ENCODE data around the gene FOSB.

The FOSB gene

DNA sequence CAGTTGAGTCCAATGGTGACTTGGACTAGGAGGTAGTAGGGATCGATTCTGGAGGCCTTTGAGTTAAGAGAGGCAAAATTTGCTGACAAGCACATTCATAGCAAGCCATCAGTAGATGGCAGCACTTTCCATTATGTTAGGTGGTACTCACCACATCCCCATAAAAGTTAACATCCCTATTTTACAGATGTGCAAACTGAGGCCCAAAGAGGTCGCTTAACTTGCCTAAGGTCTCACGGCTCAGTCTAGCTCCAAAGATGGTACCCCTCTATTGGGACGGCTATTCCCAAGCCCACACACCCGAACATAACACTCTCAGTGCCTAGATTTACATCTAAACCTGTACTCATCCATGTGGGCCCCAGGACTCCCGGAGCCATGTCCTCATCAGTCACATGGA, 21.5 kb upstream of the FOSB start:
- peak overlapping the region in 1 of 2 donors; percentile 36 for H3K4me3 Mint-ChIP-seq
- DNase-seq (peak in 1 of 3 experiments; percentile 10), ATAC-seq (replicated peaks) (no peak)
- peaks cover 55 to 74% of the 10 kb centered on the region in 2 donors for H3K4me1 Mint-ChIP-seq (ENCODE audit: low read depth in 2 of 2)
- H3K27me3 Mint-ChIP-seq = no peaks in the 10 kb centered on the region
- H3K36me3 Mint-ChIP-seq (ENCODE audit: insufficient read depth) = peaks cover 54% of the 10 kb centered on the region
- H3K27ac Mint-ChIP-seq = peak overlapping the region; percentile 60 to 97
- H3K9me3 Mint-ChIP-seq = no peaks in the 10 kb centered on the region

DNA sequence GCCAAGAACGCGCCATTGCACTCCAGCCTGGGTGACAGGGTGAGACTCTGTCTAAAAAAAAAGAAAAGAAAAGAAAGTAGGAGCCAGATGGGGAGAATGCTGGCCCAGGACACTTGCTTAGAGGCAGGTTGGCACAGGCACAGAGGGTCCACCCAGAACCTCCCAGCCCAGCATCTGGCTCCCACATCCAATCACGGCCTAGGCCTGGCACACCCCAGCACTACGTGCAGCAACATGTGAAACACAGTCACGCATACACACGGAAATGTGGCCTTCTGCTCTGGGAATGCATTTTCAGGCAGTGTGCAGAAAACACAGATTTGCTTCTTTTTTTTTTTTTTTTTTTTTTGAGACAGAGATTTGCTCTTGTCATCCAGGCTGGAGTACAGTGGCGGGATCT, 20.9 kb upstream of the FOSB start:
- no peak for DNase-seq
- Mint-ChIP-seq H3K36me3 (ENCODE audit: insufficient read depth) (peaks cover 61% of the 10 kb centered on the region), H3K4me3 (no peak overlapping the region), H3K9me3 (no peaks in the 10 kb centered on the region), H3K4me1 (ENCODE audit: low read depth in 2 of 2) (peaks cover 61 to 80% of the 10 kb centered on the region in 2 donors), H3K27ac (peak overlapping the region in 1 of 2 donors; percentile 97), H3K27me3 (no peaks in the 10 kb centered on the region)
- ATAC-seq (replicated peaks) = no peak

DNA sequence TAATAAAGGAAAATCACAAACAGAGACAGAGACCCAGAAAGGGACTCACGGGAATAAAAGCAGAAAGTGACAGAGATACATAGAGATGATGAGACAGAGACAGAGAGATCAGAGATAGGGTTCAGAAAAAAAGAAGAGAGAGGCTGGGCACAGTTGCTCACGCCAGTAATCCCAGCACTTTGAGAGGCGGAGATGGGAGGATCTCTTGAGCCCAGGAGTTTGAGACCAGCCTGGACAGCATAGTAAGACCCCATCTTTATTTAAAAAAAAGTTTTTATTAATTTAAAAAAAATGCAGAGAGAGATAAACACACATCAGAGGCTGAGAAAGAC, 19.4 kb upstream of the FOSB start:
- Mint-ChIP-seq H3K4me3 (peak overlapping the region; percentile 95 to 98), H3K27me3 (no peaks in the 10 kb centered on the region), H3K9me3 (no peaks in the 10 kb centered on the region), H3K36me3 (ENCODE audit: insufficient read depth) (peaks cover 58% of the 10 kb centered on the region), H3K27ac (peak overlapping the region; percentile 100), H3K4me1 (ENCODE audit: low read depth in 2 of 2) (peaks cover 57 to 76% of the 10 kb centered on the region in 2 donors)
- ATAC-seq (replicated peaks) (no peak), DNase-seq (no peak)

DNA sequence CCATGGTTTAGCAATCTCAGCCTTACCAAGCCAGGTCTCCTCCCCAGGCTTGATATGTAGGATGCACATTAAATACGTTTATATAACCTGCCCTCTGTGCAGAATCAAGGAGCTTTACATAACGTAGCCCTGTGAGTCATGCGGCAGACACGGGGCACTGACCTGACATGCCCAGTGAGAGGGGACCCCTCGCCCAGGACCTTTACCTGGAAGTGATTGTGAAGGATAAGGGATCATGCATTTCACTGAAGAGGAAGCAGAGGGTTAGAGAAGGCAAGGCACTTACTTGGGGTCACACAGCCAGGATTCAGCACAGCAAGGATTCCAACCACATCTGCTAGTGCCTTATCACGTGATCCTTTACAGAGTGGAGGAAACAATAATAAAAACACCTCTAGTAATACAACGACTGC, 18.9 kb upstream of the FOSB start:
- no peaks in the 10 kb centered on the region for H3K9me3 Mint-ChIP-seq
- DNase-seq = peak in 1 of 3 experiments; percentile 9

DNA sequence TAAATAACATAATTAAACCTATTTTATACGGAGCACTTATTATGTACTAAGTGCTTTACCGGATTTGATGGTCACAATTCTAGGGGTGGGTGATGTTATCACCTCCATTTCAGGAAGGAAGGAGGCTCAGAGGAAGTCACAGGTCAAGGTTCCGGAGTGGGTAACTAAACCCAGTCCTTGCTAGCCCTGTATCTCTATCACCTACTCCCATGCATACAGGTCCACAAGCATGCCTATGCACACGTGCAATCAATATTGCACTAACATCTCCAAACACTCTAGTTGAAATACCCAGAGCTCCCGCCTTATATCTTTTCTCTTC, 17.8 kb upstream of the FOSB start:
- no peaks in the 10 kb centered on the region for H3K27me3 Mint-ChIP-seq
- peaks cover 50 to 67% of the 10 kb centered on the region in 2 donors for H3K4me1 Mint-ChIP-seq (ENCODE audit: low read depth in 2 of 2)
- H3K9me3 Mint-ChIP-seq = no peaks in the 10 kb centered on the region
- peak overlapping the region; percentile 100 for H3K27ac Mint-ChIP-seq
- DNase-seq (peak; percentile 54 to 66 (median 58)), ATAC-seq (replicated peaks) (peak; percentile 57)
- H3K36me3 Mint-ChIP-seq (ENCODE audit: insufficient read depth) = peaks cover 60% of the 10 kb centered on the region
- H3K4me3 Mint-ChIP-seq = peak overlapping the region; percentile 95 to 98

More for the DNA sequence above, 18.9 kb upstream of the FOSB start:
- no peaks in the 10 kb centered on the region for H3K27me3 Mint-ChIP-seq
- no peak for ATAC-seq (replicated peaks)
- H3K27ac Mint-ChIP-seq = peak overlapping the region; percentile 100
- H3K36me3 Mint-ChIP-seq (ENCODE audit: insufficient read depth) = peaks cover 55% of the 10 kb centered on the region
- H3K4me3 Mint-ChIP-seq = peak overlapping the region; percentile 95 to 98
- peaks cover 56 to 76% of the 10 kb centered on the region in 2 donors for H3K4me1 Mint-ChIP-seq (ENCODE audit: low read depth in 2 of 2)

DNA sequence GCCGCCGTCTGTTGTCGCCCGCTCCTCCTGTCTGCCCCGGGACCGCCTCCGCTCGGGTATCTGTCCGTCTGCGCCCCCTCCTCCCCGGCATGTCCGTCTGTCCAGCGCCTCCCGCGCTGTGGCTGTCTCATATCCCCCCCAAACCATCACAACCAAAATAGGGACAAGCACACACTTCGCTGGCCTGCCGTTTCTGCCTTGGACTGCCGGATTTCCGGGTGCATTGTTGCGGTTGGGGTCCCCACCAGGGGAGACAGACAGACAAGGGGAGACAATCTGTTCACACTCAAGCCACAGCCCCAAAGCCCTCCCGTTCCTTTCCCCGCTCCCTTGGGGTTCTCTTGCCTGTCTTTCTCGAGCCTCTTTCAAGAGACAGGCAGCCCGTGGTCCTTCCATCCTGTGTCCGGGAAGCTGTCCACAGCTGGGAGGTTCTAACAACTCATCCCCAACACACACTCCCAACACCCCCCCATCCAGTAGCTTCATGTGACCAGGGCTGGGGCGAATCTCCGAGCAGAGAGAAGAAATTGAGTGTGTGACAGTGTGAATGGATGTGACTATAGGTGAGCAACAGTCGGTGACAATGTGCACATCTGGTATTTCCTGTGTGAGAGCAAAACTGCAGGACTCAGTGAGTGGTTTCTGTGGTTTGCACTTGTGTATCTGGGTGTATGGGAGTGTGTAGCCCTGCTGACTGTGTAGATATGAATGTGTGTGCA, 16.5 kb upstream of the FOSB start:
- DNase-seq (peak; percentile 64 to 84 (median 69)), ATAC-seq (replicated peaks) (peak; percentile 34)
- H3K36me3 Mint-ChIP-seq (ENCODE audit: insufficient read depth) = peaks cover 66% of the 10 kb centered on the region
- peak overlapping the region; percentile 100 for H3K27ac Mint-ChIP-seq
- H3K9me3 Mint-ChIP-seq = no peaks in the 10 kb centered on the region
- peaks cover 52 to 67% of the 10 kb centered on the region in 2 donors for H3K4me1 Mint-ChIP-seq (ENCODE audit: low read depth in 2 of 2)
- H3K4me3 Mint-ChIP-seq = peak overlapping the region; percentile 95 to 98
- no peaks in the 10 kb centered on the region for H3K27me3 Mint-ChIP-seq

DNA sequence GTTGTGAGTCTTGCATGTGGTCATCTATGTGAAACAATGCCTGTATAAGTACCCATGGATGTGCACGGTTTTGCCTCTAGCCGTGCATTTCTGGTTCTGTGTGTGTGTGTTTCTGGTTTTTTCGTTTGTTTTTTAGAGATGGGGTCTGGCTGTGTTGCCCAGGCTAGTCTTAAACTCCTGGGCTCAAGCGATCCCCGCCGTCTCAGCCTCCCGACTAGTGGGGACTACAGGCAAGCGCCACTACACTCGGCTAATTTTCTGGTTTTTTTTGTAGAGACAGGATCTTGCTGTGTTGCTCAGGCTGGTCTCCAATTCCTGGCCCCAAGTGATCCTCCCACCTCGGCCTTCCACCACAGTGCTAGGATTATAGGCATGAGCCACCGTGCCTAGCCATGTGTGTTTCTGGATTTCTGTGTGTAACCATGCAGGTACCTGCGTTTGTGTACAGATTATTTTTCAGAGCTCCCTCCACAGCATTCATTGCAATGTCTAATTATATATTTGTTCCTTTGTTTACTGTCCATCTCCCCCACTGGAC, 15.9 kb upstream of the FOSB start:
- Mint-ChIP-seq H3K36me3 (ENCODE audit: insufficient read depth) (peaks cover 65% of the 10 kb centered on the region), H3K9me3 (no peaks in the 10 kb centered on the region), H3K27ac (peak overlapping the region; percentile 100), H3K4me3 (peak overlapping the region; percentile 95 to 98), H3K4me1 (ENCODE audit: low read depth in 2 of 2) (peaks cover 53 to 68% of the 10 kb centered on the region in 2 donors), H3K27me3 (no peaks in the 10 kb centered on the region)
- no peak for ATAC-seq (replicated peaks)
- no peak for DNase-seq

DNA sequence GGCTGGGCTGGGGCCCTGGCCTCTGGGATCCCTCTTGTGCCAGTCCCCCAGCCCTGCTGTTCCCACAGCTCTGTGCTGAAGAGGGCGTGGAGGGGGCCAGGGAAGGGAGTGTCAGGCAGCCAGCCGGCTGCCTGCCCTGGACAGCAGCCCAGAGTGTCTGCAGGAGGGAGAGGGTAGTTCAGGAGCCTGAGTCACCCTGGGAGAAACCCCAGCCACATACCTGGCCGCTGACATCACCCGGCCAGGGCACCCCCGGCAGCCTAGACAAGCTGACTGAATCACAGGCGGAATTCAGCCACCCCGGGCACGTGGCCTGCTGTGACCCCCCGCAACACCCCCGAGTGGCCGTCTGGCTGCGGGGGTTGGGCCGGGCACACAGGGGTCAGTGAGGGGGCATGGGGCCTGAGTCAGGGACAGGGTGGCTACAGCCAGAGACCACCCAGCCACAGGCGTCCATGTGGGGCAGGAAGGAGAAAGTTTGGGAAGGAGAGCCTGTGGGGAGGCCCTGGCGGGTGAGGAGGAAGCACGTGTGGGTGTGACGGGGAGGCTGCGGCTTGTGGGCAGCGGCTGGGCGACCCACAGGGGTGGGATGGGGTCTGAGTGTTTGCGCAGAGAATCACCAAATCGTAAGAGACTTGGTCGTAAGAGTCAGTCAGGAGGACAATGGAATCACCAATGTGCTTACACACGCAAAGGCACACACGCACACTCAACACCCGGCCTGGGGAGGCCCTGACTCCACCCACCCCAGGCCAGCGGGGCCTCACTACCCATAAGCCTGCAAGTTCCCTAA, 11.9 kb upstream of the FOSB start:
- Mint-ChIP-seq H3K4me3 (peak overlapping the region; percentile 72), H3K27me3 (no peaks in the 10 kb centered on the region), H3K36me3 (ENCODE audit: insufficient read depth) (peaks cover 38% of the 10 kb centered on the region), H3K9me3 (no peaks in the 10 kb centered on the region), H3K4me1 (ENCODE audit: low read depth in 2 of 2) (peaks cover 36 to 37% of the 10 kb centered on the region in 2 donors), H3K27ac (peak overlapping the region; percentile 86 to 99)
- DNase-seq (peak; percentile 51 to 74 (median 73)), ATAC-seq (replicated peaks) (peak; percentile 64)

DNA sequence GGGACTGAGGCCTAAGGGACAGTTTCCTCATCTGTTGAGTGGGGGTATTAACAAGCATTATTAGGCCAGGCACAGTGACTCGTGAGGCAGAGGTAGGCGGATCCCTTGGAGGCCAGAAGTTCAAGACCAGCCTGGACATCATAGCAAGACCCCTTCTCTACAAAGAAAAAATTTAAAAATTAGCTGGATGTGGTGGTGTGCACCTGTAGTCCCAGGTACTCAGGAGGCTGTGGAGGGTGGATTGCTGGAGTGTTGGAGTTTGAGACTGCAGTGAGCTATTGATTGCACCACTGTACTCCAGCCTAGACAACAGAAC, 11.3 kb upstream of the FOSB start:
- H3K36me3 Mint-ChIP-seq (ENCODE audit: insufficient read depth) = peaks cover 32% of the 10 kb centered on the region
- peak overlapping the region; percentile 72 for H3K4me3 Mint-ChIP-seq
- H3K27ac Mint-ChIP-seq = peak overlapping the region; percentile 86 to 99
- peaks cover 31 to 32% of the 10 kb centered on the region in 2 donors for H3K4me1 Mint-ChIP-seq (ENCODE audit: low read depth in 2 of 2)
- DNase-seq (no peak), ATAC-seq (replicated peaks) (no peak)
- H3K9me3 Mint-ChIP-seq = no peaks in the 10 kb centered on the region
- no peaks in the 10 kb centered on the region for H3K27me3 Mint-ChIP-seq

DNA sequence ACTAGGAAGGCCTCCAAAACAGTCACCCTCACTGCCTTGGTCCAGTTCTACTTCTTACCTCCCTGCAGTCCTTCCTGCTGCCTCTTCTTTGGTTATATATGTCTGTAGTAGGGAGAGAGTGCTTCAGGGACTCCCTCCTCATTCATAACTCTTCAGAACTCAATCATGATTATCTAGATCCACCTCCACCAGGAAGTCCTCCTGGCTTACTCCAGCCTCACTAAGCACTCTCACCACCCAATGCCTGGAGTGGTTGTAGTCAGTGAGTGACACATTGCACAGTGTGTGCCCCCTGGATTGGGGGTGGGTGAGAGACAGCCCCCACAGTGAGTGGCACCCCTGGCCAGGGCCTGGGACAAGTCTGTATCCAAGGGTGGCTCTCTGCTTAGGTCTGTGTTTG, 10.0 kb upstream of the FOSB start:
- Mint-ChIP-seq H3K27ac (peak overlapping the region in 1 of 2 donors; percentile 55), H3K36me3 (ENCODE audit: insufficient read depth) (peaks cover 22% of the 10 kb centered on the region), H3K27me3 (no peaks in the 10 kb centered on the region), H3K4me3 (peak overlapping the region in 1 of 2 donors; percentile 48), H3K9me3 (no peaks in the 10 kb centered on the region), H3K4me1 (ENCODE audit: low read depth in 2 of 2) (peaks cover 21 to 22% of the 10 kb centered on the region in 2 donors)
- no peak for ATAC-seq (replicated peaks)
- DNase-seq = no peak

DNA sequence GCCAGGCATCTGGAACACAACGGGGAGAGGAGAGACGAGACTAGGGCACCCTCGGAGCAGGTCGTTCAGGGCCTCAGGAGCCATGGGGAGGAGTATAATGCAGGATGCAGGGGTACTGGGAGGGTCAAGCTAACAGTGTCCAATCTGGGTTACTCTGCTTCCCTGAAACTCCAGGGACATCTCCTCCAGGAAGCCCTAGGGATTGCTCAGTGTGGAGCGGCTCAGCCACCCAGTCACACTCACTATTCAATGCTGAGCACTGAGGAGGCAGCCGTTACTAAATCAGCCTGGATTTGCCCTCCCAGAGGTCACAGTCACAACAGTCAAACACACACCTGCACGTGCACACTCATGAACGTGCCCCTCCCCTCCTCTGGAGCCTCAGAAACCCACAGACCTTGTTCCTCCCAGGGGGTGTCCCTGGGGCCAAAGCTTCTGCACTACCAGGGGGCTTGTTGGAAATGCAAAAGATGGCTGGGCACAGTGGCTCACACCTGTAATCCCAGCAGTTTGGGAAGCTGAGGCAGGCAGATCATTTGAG, 6.9 kb upstream of the FOSB start:
- DNase-seq (no peak), ATAC-seq (replicated peaks) (no peak)
- H3K4me1 Mint-ChIP-seq (ENCODE audit: low read depth in 2 of 2) = peaks cover 7 to 11% of the 10 kb centered on the region in 2 donors
- no peaks in the 10 kb centered on the region for H3K9me3 Mint-ChIP-seq
- H3K36me3 Mint-ChIP-seq (ENCODE audit: insufficient read depth) = peaks cover 13% of the 10 kb centered on the region
- H3K27ac Mint-ChIP-seq = no peak overlapping the region
- H3K4me3 Mint-ChIP-seq = no peak overlapping the region
- peaks cover 0 to 6% of the 10 kb centered on the region in 2 donors for H3K27me3 Mint-ChIP-seq

DNA sequence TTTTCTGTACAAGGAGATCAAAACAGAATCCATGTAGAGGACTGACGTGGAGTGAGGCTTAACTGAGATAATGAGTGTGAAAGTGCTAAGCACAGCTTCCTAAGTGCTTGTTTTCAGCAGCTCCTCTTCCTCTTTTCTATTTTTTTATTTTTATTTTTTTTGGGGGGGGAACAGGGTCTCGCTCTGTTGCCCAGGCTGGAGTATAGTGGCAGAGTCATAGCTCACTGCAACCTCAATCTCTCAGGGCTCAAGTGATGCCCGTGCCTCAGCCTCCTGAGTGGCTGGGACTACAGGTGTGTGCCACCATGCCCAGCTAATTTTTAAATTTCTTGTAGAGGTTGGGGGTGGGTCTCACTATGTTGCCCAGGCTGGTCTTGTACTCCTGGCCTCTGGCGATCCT, 5.6 kb upstream of the FOSB start:
- Mint-ChIP-seq H3K4me3 (no peak overlapping the region), H3K27me3 (peaks cover 0 to 6% of the 10 kb centered on the region in 2 donors), H3K9me3 (no peaks in the 10 kb centered on the region), H3K27ac (no peak overlapping the region), H3K4me1 (ENCODE audit: low read depth in 2 of 2) (peaks cover 3 to 6% of the 10 kb centered on the region in 2 donors), H3K36me3 (ENCODE audit: insufficient read depth) (peaks cover 16% of the 10 kb centered on the region)
- DNase-seq = no peak
- ATAC-seq (replicated peaks) = no peak

DNA sequence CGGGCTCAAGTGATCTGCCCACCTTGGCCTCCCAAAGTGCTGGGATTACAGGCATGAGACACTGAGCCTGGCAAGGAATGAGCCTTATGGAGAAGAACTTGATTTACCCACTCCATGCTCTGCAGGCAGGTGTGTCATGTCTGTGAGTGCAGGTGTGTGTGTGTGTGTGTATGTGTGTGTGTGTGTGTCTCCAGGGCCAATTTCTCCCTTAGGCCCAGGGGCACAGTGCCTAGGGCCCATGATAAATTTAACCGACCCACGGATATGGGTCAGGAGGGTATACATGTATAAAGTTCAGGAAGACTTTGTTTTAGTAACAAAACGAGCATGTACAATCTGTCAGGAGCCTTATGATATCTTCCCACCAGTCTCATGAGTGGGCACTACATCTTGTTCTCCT, 4.6 kb upstream of the FOSB start:
- peaks cover 10 to 11% of the 10 kb centered on the region in 2 donors for H3K4me1 Mint-ChIP-seq (ENCODE audit: low read depth in 2 of 2)
- peak overlapping the region in 1 of 2 donors; percentile 52 for H3K27ac Mint-ChIP-seq
- no peaks in the 10 kb centered on the region for H3K9me3 Mint-ChIP-seq
- DNase-seq (no peak), ATAC-seq (replicated peaks) (no peak)
- peaks cover 0 to 6% of the 10 kb centered on the region in 2 donors for H3K27me3 Mint-ChIP-seq
- peaks cover 26% of the 10 kb centered on the region for H3K36me3 Mint-ChIP-seq (ENCODE audit: insufficient read depth)
- no peak overlapping the region for H3K4me3 Mint-ChIP-seq
